Fibroblast of lung (primary cell): Measurements from ENCODE around the gene RGS3. TPM values are rescaled to one million over a fixed set of nuclear protein-coding genes. Genes with fewer than 3 reads are reported as not detected.

ENCODE experiments used
- DNase-seq, 2 donors: peaks; one replicate each; pipeline versions ENCODE4 v3.0.0 to v3.0.0-alpha.2; 2010; ENCODE audit warnings: low read depth in 2 of 2
- H2AFZ ChIP-seq: 2 replicates; pipeline ENCODE4 v1.5.1; 2012; ENCODE audit warnings: low read length, control low read depth, inconsistent platforms
- H3K27ac ChIP-seq: 2 replicates; pipeline ENCODE4 v1.5.1; 2011; ENCODE audit warnings: low read length, control low read depth; ENCODE audit not compliant: insufficient read depth
- H3K27me3 ChIP-seq: 2 replicates; pipeline ENCODE4 v1.5.1; 2011; ENCODE audit warnings: mild to moderate bottlenecking, low read length; ENCODE audit not compliant: control insufficient read depth, insufficient read depth
- H3K36me3 ChIP-seq: 2 replicates; pipeline ENCODE4 v1.5.1; 2011; ENCODE audit warnings: low read length; ENCODE audit not compliant: control insufficient read depth, insufficient read depth
- H3K4me1 ChIP-seq: 2 replicates; pipeline ENCODE4 v1.5.1; 2011; ENCODE audit warnings: low read length; ENCODE audit not compliant: control insufficient read depth, insufficient read depth; ENCODE audit errors: extremely low read depth
- H3K4me2 ChIP-seq: 2 replicates; pipeline ENCODE4 v1.5.1; 2011; ENCODE audit warnings: low read length, control low read depth; ENCODE audit not compliant: insufficient read depth; ENCODE audit errors: extremely low read depth
- H3K4me3 ChIP-seq, 4 experiments: fragments of 200-600 bp in 1 of 4; sonication (generic) in 1 of 4; replicated peaks in 1 of 4; 2 replicates each; pipeline ENCODE4 v1.5.1; 2011 to 2016; ENCODE audit warnings: low read length in 4 of 4, low read depth in 3 of 4, mild to moderate bottlenecking in 3 of 4, control low read depth in 2 of 4, inconsistent platforms in 1 of 4, mixed read lengths in 1 of 4; ENCODE audit not compliant: insufficient read depth in 1 of 4; ENCODE audit errors: control extremely low read depth in 1 of 4
- H3K79me2 ChIP-seq: 2 replicates; pipeline ENCODE4 v1.5.1; 2012; ENCODE audit warnings: mild to moderate bottlenecking, low read length, inconsistent platforms; ENCODE audit not compliant: control insufficient read depth, insufficient read depth
- H3K9ac ChIP-seq: 2 replicates; pipeline ENCODE4 v1.5.1; 2011; ENCODE audit warnings: mild to moderate bottlenecking, low read length, control low read depth; ENCODE audit not compliant: insufficient read depth
- H3K9me3 ChIP-seq: 2 replicates; pipeline ENCODE4 v1.5.1; 2012; ENCODE audit warnings: low read depth, low read length; ENCODE audit not compliant: control insufficient read depth, insufficient read depth
- H4K20me1 ChIP-seq: 2 replicates; pipeline ENCODE4 v1.5.1; 2011; ENCODE audit warnings: low read length; ENCODE audit not compliant: control insufficient read depth, insufficient read depth; ENCODE audit errors: extremely low read depth
- EZH2 ChIP-seq: IDR thresholded peaks from 2 replicates; pipeline ENCODE4 v1.5.1; 2012; ENCODE audit warnings: low read length, control low read depth, mild to moderate bottlenecking; ENCODE audit errors: missing control alignments
- polyA plus RNA-seq, 2 donors: library from polyadenylated mRNA; depleted of rRNA in 1 of 2; stranded (reverse) in 1 of 2; unstranded in 1 of 2; fragments of >200 nt; gene quantifications; 2 replicates each; pipeline ENCODE4 v1.2.1, GENCODE V29; 2011 to 2012; ENCODE audit warnings: missing spikeins in 1 of 2
- total RNA-seq: library from RNA; depleted of rRNA; stranded (reverse); fragments of >200 nt; gene quantifications from 2 replicates; pipeline ENCODE4 v1.2.1, GENCODE V29; 2014
- TF ChIP-seq, protein P1 (sequence below), 2 donors: IDR thresholded peaks in 1 of 2; conservative IDR thresholded peaks in 1 of 2; 1 replicate in 1 of 2; 2 replicates in 1 of 2; pipeline ENCODE4 v1.5.1; 2011 to 2012; ENCODE audit warnings: low read length in 2 of 2, control low read depth in 1 of 2, inconsistent platforms in 1 of 2, low read depth in 1 of 2, mild to moderate bottlenecking in 1 of 2

RGS3 gene
- total and polyA plus RNA-seq, 2 donors (not counting 1 experiment from before 2014, with no cell fraction given) = 48.1 to 74.3 TPM

- no peak for DNase-seq
- no peak overlapping the region for H2AFZ ChIP-seq
- TF ChIP-seq EZH2 = no peak
- TF ChIP-seq, protein P1, sequence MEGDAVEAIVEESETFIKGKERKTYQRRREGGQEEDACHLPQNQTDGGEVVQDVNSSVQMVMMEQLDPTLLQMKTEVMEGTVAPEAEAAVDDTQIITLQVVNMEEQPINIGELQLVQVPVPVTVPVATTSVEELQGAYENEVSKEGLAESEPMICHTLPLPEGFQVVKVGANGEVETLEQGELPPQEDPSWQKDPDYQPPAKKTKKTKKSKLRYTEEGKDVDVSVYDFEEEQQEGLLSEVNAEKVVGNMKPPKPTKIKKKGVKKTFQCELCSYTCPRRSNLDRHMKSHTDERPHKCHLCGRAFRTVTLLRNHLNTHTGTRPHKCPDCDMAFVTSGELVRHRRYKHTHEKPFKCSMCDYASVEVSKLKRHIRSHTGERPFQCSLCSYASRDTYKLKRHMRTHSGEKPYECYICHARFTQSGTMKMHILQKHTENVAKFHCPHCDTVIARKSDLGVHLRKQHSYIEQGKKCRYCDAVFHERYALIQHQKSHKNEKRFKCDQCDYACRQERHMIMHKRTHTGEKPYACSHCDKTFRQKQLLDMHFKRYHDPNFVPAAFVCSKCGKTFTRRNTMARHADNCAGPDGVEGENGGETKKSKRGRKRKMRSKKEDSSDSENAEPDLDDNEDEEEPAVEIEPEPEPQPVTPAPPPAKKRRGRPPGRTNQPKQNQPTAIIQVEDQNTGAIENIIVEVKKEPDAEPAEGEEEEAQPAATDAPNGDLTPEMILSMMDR (conservative IDR thresholded peaks at IDR 0.05 in 1 of 2, IDR thresholded peaks at IDR 0.05 in 1 of 2; ENCODE audit: low read depth in 1 of 2, low read length in 2 of 2) = no peak
- H3K36me3 ChIP-seq = peaks cover 6% of the 10 kb centered on the region
- no peak overlapping the region for H3K4me2 ChIP-seq
- H3K4me3 ChIP-seq = no peak overlapping the region
- H3K27ac ChIP-seq = no peak overlapping the region
- H3K27me3 ChIP-seq = no peaks in the 10 kb centered on the region
- no peaks in the 10 kb centered on the region for H3K79me2 ChIP-seq
- H4K20me1 ChIP-seq = no peaks in the 10 kb centered on the region
- no peak overlapping the region for H3K9ac ChIP-seq
- H3K4me1 ChIP-seq = peaks cover 26% of the 10 kb centered on the region
- H3K9me3 ChIP-seq = no peaks in the 10 kb centered on the region
These were observed 120.2 kb downstream of the RGS3 start for GRCh38 chr9:113583511-113584427.

- Histone ChIP-seq H3K79me2 (no peaks in the 10 kb centered on the region), H3K9me3 (no peaks in the 10 kb centered on the region), H3K4me3 (no peak overlapping the region), H3K9ac (no peak overlapping the region), H4K20me1 (no peaks in the 10 kb centered on the region), H2AFZ (no peak overlapping the region), H3K27me3 (no peaks in the 10 kb centered on the region), H3K36me3 (peaks cover 6% of the 10 kb centered on the region), H3K27ac (no peak overlapping the region), H3K4me2 (no peak overlapping the region), H3K4me1 (peaks cover 18% of the 10 kb centered on the region)
- DNase-seq = no peak
- TF ChIP-seq EZH2 = no peak
- TF ChIP-seq, protein P1 (conservative IDR thresholded peaks at IDR 0.05 in 1 of 2, IDR thresholded peaks at IDR 0.05 in 1 of 2; ENCODE audit: low read depth in 1 of 2, low read length in 2 of 2) = no peak
These were observed 121.0 kb downstream of the RGS3 start for GRCh38 chr9:113584428-113585084.

DNA sequence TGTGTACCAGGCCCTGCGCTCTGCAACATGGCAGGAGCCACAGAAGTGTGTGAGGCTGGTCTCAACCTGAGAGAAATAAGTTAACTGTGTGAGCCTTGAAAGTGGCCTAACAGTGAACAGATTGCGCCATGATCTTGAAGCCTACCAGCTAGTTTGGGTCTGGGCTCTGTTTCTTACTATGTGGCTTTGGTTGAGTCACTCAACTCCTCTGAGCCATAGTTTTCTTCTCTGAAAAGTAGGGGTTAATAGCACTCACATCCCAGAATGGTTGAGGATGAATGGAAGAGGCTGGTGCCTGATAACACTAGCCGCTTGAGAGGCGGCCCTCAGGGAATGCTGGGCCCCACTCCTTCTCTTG lies 121.5 kb downstream of the RGS3 start:
- Histone ChIP-seq H3K36me3 (peaks cover 6% of the 10 kb centered on the region), H3K4me2 (no peak overlapping the region), H4K20me1 (no peaks in the 10 kb centered on the region), H3K4me3 (no peak overlapping the region), H3K27ac (no peak overlapping the region), H2AFZ (no peak overlapping the region), H3K9ac (no peak overlapping the region), H3K4me1 (peaks cover 15% of the 10 kb centered on the region), H3K27me3 (no peaks in the 10 kb centered on the region), H3K79me2 (no peaks in the 10 kb centered on the region), H3K9me3 (no peaks in the 10 kb centered on the region)
- TF ChIP-seq, protein P1 (conservative IDR thresholded peaks at IDR 0.05 in 1 of 2, IDR thresholded peaks at IDR 0.05 in 1 of 2; ENCODE audit: low read depth in 1 of 2, low read length in 2 of 2) = no peak
- no peak for TF ChIP-seq EZH2
- DNase-seq = no peak
